Keratinocyte (primary cell): ENCODE data around the gene ALDH1L1. TPM values are rescaled to one million over a fixed set of nuclear protein-coding genes. Genes with fewer than 3 reads are reported as not detected.

Source experiments
- DNase-seq: peaks from one replicate; pipeline ENCODE4 v3.0.0-alpha.2; 2011; ENCODE audit warnings: low read depth, missing footprints, low spot score
- FAIRE-seq: peaks from 2 replicates; lab custom pipeline; 2011; peaks lifted over from hg19 to GRCh38; lab: Jason Lieb, UNC
- H2AFZ ChIP-seq: 2 replicates; pipeline ENCODE4 v1.6.0; 2012; ENCODE audit warnings: low read length, control low read depth, inconsistent platforms; ENCODE audit not compliant: control insufficient read depth
- H3K27ac ChIP-seq: 2 replicates; pipeline ENCODE4 v1.5.1; 2011; ENCODE audit warnings: low read length; ENCODE audit not compliant: control insufficient read depth, insufficient read depth
- H3K27me3 ChIP-seq: 3 replicates; pipeline ENCODE4 v1.6.0; 2011; ENCODE audit warnings: low read length; ENCODE audit not compliant: control insufficient read depth, insufficient read depth; ENCODE audit errors: extremely low read depth
- H3K36me3 ChIP-seq, 2 experiments: 2 replicates in 1 of 2; 3 replicates in 1 of 2; pipeline ENCODE4 v1.5.1; 2011; ENCODE audit warnings: low read length in 2 of 2, mild to moderate bottlenecking in 1 of 2; ENCODE audit not compliant: control insufficient read depth in 2 of 2, insufficient read depth in 2 of 2; ENCODE audit errors: extremely low read depth in 1 of 2
- H3K4me1 ChIP-seq: 3 replicates; pipeline ENCODE4 v1.5.1; 2011; ENCODE audit warnings: low read length; ENCODE audit not compliant: control insufficient read depth, insufficient read depth; ENCODE audit errors: extremely low read depth
- H3K4me2 ChIP-seq: 3 replicates; pipeline ENCODE4 v1.6.0; 2011; ENCODE audit warnings: low read depth, low read length; ENCODE audit not compliant: control insufficient read depth, insufficient read depth; ENCODE audit errors: extremely low read depth
- H3K4me3 ChIP-seq, 3 experiments: fragments of 200-600 bp in 1 of 3; sonication (generic) in 1 of 3; 2 replicates in 2 of 3; 3 replicates in 1 of 3; pipeline ENCODE4 v1.5.1; 2011 to 2016; ENCODE audit warnings: low read length in 3 of 3, mild to moderate bottlenecking in 3 of 3, control low read depth in 2 of 3, inconsistent platforms in 1 of 3, low read depth in 1 of 3, mixed read lengths in 1 of 3, mixed run types in 1 of 3, moderate library complexity in 1 of 3; ENCODE audit not compliant: control insufficient read depth in 2 of 3, insufficient read depth in 2 of 3; ENCODE audit errors: extremely low read depth in 1 of 3
- H3K79me2 ChIP-seq: 2 replicates; pipeline ENCODE4 v1.6.0; 2012; ENCODE audit warnings: low read length; ENCODE audit not compliant: control insufficient read depth, insufficient read depth
- H3K9ac ChIP-seq: 3 replicates; pipeline ENCODE4 v1.6.0; 2011; ENCODE audit warnings: low read length; ENCODE audit not compliant: control insufficient read depth, insufficient read depth; ENCODE audit errors: extremely low read depth
- H3K9me1 ChIP-seq: 3 replicates; pipeline ENCODE4 v1.6.0; 2011; ENCODE audit warnings: low read length; ENCODE audit not compliant: control insufficient read depth, insufficient read depth; ENCODE audit errors: extremely low read depth
- H3K9me3 ChIP-seq: 2 replicates; pipeline ENCODE4 v1.5.1; 2012; ENCODE audit warnings: low read depth, low read length; ENCODE audit not compliant: control insufficient read depth
- H4K20me1 ChIP-seq: 3 replicates; pipeline ENCODE4 v1.6.0; 2011; ENCODE audit warnings: low read length; ENCODE audit not compliant: control insufficient read depth, insufficient read depth; ENCODE audit errors: extremely low read depth
- CTCF ChIP-seq, 3 experiments: IDR thresholded peaks in 1 of 3; conservative IDR thresholded peaks in 1 of 3; optimal IDR thresholded peaks in 1 of 3; 2 replicates in 2 of 3; 3 replicates in 1 of 3; pipeline versions ENCODE3 to v1.5.1; 2011; ENCODE audit warnings: low read length in 3 of 3, mild to moderate bottlenecking in 3 of 3, moderate library complexity in 2 of 3, control low read depth in 1 of 3, inconsistent platforms in 1 of 3; ENCODE audit not compliant: insufficient read depth in 2 of 3; ENCODE audit errors: extremely low read depth in 1 of 3
- EZH2 ChIP-seq: IDR thresholded peaks from one replicate; pipeline ENCODE4 v1.6.1; 2012; ENCODE audit warnings: inconsistent platforms, mild to moderate bottlenecking, low read length, moderate library complexity
- dilution Hi-C: fragments of 300-500 bp; cut with MboI; formaldehyde crosslinking; loops from one replicate; pipeline ENCODE4 v1.7.0; 2020; ENCODE audit warnings: low sequenced_read_pairs; ENCODE audit not compliant: extremely low pct_ligation_motif_present
- polyA plus RNA-seq, 5 experiments: library from polyadenylated mRNA; depleted of rRNA in 3 of 5; stranded (reverse) in 3 of 5; stranded (forward) in 1 of 5; unstranded in 1 of 5; fragments of >200 nt; gene quantifications; 1 replicate in 1 of 5; 2 replicates in 3 of 5; 3 replicates in 1 of 5; pipeline versions ENCODE4 v1.2.1 to v1.2.3, GENCODE V29; 2011 to 2012; ENCODE audit warnings: missing spikeins in 2 of 5, low read depth in 1 of 5, low replicate concordance in 1 of 5

ALDH1L1 gene
- polyA plus RNA-seq, 1 donor (not counting 4 experiments of a cell fraction or from before 2014, with no cell fraction given): 0.35 TPM

DNA sequence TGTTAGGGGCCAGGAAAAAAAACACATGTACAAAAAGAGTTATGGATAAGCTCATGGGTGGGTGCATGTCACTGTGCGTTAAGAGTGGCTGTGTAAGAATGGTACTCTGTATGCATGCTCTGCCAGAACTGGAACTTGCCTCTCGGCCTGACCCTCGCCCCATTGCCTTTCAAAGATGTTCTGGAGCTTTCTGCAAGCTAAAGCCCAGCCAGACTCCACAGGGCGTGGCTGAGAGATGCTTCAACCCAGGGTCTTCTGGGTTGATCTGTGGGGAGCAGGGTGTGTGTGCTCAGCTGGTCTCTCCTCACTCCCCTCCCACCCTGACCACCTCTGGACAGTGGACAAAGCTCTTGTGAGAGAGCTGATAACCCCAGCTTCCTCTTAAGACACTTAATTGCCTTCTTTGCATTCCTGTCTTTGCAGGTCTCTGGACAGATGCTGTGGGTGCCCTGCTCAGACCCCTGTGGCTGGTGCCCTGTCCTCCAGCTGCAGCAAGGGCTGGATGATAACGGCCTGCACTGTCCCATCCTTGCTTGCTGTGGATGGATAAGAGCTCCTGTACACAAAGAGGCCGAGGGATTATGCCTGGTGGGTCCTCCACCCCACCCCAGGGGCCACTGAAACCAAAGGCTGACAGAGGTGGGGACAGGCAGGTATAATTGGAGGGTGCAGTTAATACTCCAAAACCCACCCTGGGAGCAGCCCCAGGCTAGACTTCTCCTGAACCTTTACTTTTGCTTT lies 28.7 kb downstream of the ALDH1L1 start:
- Histone ChIP-seq H3K4me1 (no peaks in the 10 kb centered on the region), H3K9me3 (no peaks in the 10 kb centered on the region), H4K20me1 (no peaks in the 10 kb centered on the region), H3K36me3 (no peaks in the 10 kb centered on the region), H3K4me2 (no peak overlapping the region), H3K27me3 (peaks cover 9% of the 10 kb centered on the region), H3K79me2 (no peaks in the 10 kb centered on the region), H3K9me1 (no peaks in the 10 kb centered on the region), H2AFZ (no peak overlapping the region), H3K9ac (no peak overlapping the region), H3K27ac (no peak overlapping the region), H3K4me3 (no peak overlapping the region)
- TF ChIP-seq CTCF (optimal IDR thresholded peaks at IDR 0.05 in 1 of 3, IDR thresholded peaks at IDR 0.05 in 1 of 3, conservative IDR thresholded peaks at IDR 0.05 in 1 of 3; ENCODE audit: extremely low read depth in 1 of 3, insufficient read depth in 2 of 3, low read length in 3 of 3) (no peak), EZH2 (no peak)
- no peak for FAIRE-seq
- dilution Hi-C loops: no loop called here
- DNase-seq: no peak

DNA sequence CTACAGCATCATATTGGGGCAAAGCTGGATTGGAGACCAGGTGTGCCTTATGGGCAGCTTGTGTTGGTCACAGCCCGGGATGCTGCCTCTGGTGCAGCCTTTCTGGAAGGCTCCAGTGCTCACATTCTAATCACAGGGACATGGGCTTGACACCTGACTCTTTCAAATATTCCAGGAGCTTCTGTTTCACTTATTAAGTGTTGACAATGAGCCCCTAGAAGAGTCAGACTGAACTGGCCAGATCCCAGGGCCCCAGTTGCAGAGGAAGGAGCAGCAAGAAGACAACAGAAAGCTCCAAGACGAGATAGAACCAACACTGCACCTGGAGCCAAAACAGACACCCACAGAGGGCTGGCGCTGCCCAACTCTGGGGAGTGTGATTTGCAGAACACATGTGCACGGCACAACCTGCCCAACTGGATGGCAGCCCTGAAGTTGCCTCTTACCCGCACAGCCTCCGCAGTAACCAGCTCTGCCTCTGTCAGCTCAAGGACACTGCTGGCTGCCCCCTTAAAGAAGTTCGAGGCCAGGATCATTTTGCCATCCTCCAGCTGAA lies 30.3 kb downstream of the ALDH1L1 start:
- dilution Hi-C loops: no loop called here
- H3K9me1 ChIP-seq: no peaks in the 10 kb centered on the region
- no peak for FAIRE-seq
- no peak overlapping the region for H2AFZ ChIP-seq
- no peak overlapping the region for H3K4me2 ChIP-seq
- peaks cover 7% of the 10 kb centered on the region for H3K27me3 ChIP-seq
- H3K4me1 ChIP-seq: no peaks in the 10 kb centered on the region
- H3K9me3 ChIP-seq: no peaks in the 10 kb centered on the region
- TF ChIP-seq EZH2 (no peak), CTCF (optimal IDR thresholded peaks at IDR 0.05 in 1 of 3, IDR thresholded peaks at IDR 0.05 in 1 of 3, conservative IDR thresholded peaks at IDR 0.05 in 1 of 3; ENCODE audit: extremely low read depth in 1 of 3, insufficient read depth in 2 of 3, low read length in 3 of 3) (no peak)
- no peaks in the 10 kb centered on the region for H4K20me1 ChIP-seq
- no peak overlapping the region for H3K27ac ChIP-seq
- no peak for DNase-seq
- H3K9ac ChIP-seq: no peak overlapping the region
- no peaks in the 10 kb centered on the region for H3K36me3 ChIP-seq
- no peaks in the 10 kb centered on the region for H3K79me2 ChIP-seq
- no peak overlapping the region for H3K4me3 ChIP-seq
